ENCODE data around the gene MAPT. TPM values are rescaled to one million over a fixed set of nuclear protein-coding genes. Genes with fewer than 3 reads are reported as not detected.

MAPT gene
- total and polyA plus RNA-seq, 2 experiments from 2014 or later = 0.37 to 0.71 TPM

DNA sequence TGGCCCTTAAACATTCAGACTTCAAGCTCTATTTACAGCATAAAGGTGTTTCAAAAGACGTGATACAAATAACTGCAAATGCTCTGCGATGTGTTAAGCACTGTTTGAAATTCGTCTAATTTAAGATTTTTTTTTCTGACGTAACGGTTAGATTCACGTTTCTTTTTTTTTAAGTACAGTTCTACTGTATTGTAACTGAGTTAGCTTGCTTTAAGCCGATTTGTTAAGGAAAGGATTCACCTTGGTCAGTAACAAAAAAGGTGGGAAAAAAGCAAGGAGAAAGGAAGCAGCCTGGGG, 681 bp upstream of the MAPT start:
- H3K9me3 ChIP-seq (ENCODE audit: low read depth) = no peaks in the 10 kb centered on the region
- H3K27ac ChIP-seq = peak overlapping the region; percentile 10
- H3K9me2 ChIP-seq (replicated peaks; ENCODE audit: insufficient read depth) = no peaks in the 10 kb centered on the region
- TF ChIP-seq, protein P1, sequence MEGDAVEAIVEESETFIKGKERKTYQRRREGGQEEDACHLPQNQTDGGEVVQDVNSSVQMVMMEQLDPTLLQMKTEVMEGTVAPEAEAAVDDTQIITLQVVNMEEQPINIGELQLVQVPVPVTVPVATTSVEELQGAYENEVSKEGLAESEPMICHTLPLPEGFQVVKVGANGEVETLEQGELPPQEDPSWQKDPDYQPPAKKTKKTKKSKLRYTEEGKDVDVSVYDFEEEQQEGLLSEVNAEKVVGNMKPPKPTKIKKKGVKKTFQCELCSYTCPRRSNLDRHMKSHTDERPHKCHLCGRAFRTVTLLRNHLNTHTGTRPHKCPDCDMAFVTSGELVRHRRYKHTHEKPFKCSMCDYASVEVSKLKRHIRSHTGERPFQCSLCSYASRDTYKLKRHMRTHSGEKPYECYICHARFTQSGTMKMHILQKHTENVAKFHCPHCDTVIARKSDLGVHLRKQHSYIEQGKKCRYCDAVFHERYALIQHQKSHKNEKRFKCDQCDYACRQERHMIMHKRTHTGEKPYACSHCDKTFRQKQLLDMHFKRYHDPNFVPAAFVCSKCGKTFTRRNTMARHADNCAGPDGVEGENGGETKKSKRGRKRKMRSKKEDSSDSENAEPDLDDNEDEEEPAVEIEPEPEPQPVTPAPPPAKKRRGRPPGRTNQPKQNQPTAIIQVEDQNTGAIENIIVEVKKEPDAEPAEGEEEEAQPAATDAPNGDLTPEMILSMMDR (IDR thresholded peaks at IDR 0.05; ENCODE audit: poor library complexity) = no peak
- no peak for TF ChIP-seq EZH2phosphoT487 (IDR thresholded peaks at IDR 0.05; ENCODE audit: low read depth, severe bottlenecking, unreplicated experiment)
- TF ChIP-seq EZH2 (IDR thresholded peaks at IDR 0.05; ENCODE audit: borderline replicate concordance) = no peak
- no peaks in the 10 kb centered on the region for H3K36me3 ChIP-seq (replicated peaks; ENCODE audit: insufficient read depth, low read depth)
- WGBS (ENCODE audit: low lambda C conversion rate, missing lambda C conversion rate) = 77% methylated on average over 7 of the region's 7 CpGs
- peaks cover 55% of the 10 kb centered on the region for H3K27me3 ChIP-seq
- no peak for DNase-seq (ENCODE audit: low spot score)
- peak overlapping the region; percentile 100 for H3K4me2 ChIP-seq
- peak overlapping the region; percentile 99 for H2AFZ ChIP-seq
- H3K4me1 ChIP-seq (ENCODE audit: insufficient read depth) = no peaks in the 10 kb centered on the region
- H3K79me2 ChIP-seq = no peaks in the 10 kb centered on the region
- H4K20me1 ChIP-seq (ENCODE audit: insufficient read depth, poor library complexity, severe bottlenecking) = no peaks in the 10 kb centered on the region
- H3K4me3 ChIP-seq = peak overlapping the region; percentile 6

DNA sequence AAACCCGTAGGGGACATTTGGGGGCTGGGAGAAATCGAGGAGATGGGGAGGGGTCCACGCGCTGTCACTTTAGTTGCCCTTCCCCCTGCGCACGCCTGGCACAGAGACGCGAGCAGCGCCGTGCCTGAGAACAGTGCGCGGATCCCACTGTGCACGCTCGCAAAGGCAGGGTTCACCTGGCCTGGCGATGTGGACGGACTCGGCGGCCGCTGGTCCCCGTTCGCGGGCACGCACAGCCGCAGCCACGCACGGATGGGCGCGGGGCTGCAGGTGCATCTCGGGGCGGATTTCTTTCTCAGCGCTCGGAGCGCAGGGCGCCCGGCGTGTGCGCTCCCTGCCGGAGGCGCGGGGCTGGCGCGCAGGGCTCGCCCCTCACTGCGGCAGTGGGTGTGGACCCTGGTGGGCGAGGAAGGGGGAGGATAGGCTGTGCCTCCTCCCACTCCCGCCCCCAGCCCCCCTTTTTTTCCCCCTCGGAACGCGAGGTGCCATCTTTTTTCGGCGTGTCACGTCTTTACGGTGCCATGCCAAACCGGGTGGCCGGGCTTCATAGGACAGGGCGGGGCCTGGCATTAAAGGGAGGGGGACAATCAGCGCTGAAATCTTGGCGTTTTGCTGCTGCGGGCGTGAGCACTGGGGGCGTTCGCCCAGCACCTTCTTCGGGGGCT, 1.1 kb downstream of the MAPT start:
- 2% methylated on average over 44 of the region's 63 CpGs for WGBS (ENCODE audit: low lambda C conversion rate, missing lambda C conversion rate)
- no peaks in the 10 kb centered on the region for H3K4me1 ChIP-seq (ENCODE audit: insufficient read depth)
- H3K4me2 ChIP-seq = peak overlapping the region; percentile 100
- H3K27ac ChIP-seq = no peak overlapping the region
- no peaks in the 10 kb centered on the region for H4K20me1 ChIP-seq (ENCODE audit: insufficient read depth, poor library complexity, severe bottlenecking)
- peak overlapping the region; percentile 55 for H3K4me3 ChIP-seq
- no peaks in the 10 kb centered on the region for H3K36me3 ChIP-seq (replicated peaks; ENCODE audit: insufficient read depth, low read depth)
- no peak overlapping the region for H2AFZ ChIP-seq
- no peaks in the 10 kb centered on the region for H3K9me2 ChIP-seq (replicated peaks; ENCODE audit: insufficient read depth)
- peaks cover 64% of the 10 kb centered on the region for H3K27me3 ChIP-seq
- peak; percentile 28 for DNase-seq (ENCODE audit: low spot score)
- no peaks in the 10 kb centered on the region for H3K9me3 ChIP-seq (ENCODE audit: low read depth)
- no peaks in the 10 kb centered on the region for H3K79me2 ChIP-seq
- no peak for TF ChIP-seq EZH2 (IDR thresholded peaks at IDR 0.05; ENCODE audit: borderline replicate concordance)
- TF ChIP-seq, protein P1 (IDR thresholded peaks at IDR 0.05; ENCODE audit: poor library complexity) = no peak
- no peak for TF ChIP-seq EZH2phosphoT487 (IDR thresholded peaks at IDR 0.05; ENCODE audit: low read depth, severe bottlenecking, unreplicated experiment)

DNA sequence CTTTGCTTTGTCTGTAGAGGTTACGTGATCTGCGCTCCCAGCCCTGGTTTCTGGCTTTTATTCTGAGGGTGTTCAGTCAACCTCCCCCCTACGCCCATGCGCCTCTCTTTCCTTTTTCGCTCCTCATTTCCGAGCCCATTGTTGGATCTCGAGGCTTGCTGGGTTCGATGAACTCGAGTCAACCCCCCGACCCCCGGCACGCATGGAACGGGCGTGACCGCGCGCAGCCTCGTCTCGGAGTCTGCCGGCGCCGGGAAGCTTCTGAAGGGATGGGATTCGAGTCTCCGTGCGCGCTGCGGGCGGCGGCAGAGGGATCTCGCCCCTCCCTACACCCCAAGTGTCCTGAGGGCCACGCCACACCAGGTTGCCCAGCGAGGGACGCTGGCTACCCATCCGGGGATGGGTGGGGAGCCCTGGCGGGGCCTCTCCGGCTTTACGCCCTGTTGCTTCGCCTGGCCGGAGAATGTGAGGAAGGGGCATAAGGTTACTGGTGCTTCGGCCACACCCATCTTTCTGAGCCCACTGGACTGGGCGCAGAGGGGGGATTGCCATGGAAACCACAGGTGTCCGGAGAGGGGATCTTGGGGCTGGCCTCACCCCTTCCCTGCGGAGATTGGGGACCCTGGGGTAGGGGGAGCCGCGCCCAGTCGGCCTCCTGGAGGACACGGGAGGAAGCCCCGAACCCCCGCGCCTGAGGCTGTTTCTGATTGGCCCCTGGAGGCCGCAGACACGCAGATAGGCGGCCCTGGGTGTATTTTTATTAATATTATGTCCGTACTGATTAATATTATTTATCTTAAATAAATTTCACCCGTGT, 1.8 kb downstream of the MAPT start:
- Histone ChIP-seq H3K79me2 (no peaks in the 10 kb centered on the region), H3K4me2 (peak overlapping the region; percentile 100), H3K4me1 (ENCODE audit: insufficient read depth) (no peaks in the 10 kb centered on the region), H3K27ac (no peak overlapping the region), H2AFZ (no peak overlapping the region), H3K9me2 (replicated peaks; ENCODE audit: insufficient read depth) (no peaks in the 10 kb centered on the region), H3K27me3 (peaks cover 66% of the 10 kb centered on the region), H3K36me3 (replicated peaks; ENCODE audit: insufficient read depth, low read depth) (no peaks in the 10 kb centered on the region), H3K4me3 (no peak overlapping the region), H4K20me1 (ENCODE audit: insufficient read depth, poor library complexity, severe bottlenecking) (no peaks in the 10 kb centered on the region), H3K9me3 (ENCODE audit: low read depth) (no peaks in the 10 kb centered on the region)
- no peak for TF ChIP-seq EZH2phosphoT487 (IDR thresholded peaks at IDR 0.05; ENCODE audit: low read depth, severe bottlenecking, unreplicated experiment)
- TF ChIP-seq, protein P1 (IDR thresholded peaks at IDR 0.05; ENCODE audit: poor library complexity) = no peak
- no peak for TF ChIP-seq EZH2 (IDR thresholded peaks at IDR 0.05; ENCODE audit: borderline replicate concordance)
- no peak for DNase-seq (ENCODE audit: low spot score)
- WGBS (ENCODE audit: low lambda C conversion rate, missing lambda C conversion rate) = 21% methylated on average over 54 of the region's 55 CpGs
